GM23338 (cell line): ENCODE data around the gene PRKCH. TPM values are rescaled to one million over a fixed set of nuclear protein-coding genes. Genes with fewer than 3 reads are reported as not detected.

Source experiments
- ATAC-seq: fragments of 200-7000 bp; cut with Tn5 transposase; 3 replicates; pipeline ENCODE4 v1.9.1; 2020
- DNase-seq: peaks from one replicate; pipeline ENCODE4 v3.0.0-alpha.2; 2015; ENCODE audit warnings: low spot score
- H2AFZ ChIP-seq: fragments of 200-600 bp; sonication (generic); 2 replicates; pipeline ENCODE4 v1.8.0; 2016; ENCODE audit warnings: antibody characterized with exemption, mild to moderate bottlenecking, moderate library complexity
- H3F3A ChIP-seq: fragments of 200-600 bp; sonication (generic); replicated peaks from 2 replicates; pipeline ENCODE4 v1.8.0; 2017; ENCODE audit warnings: antibody characterized with exemption, mixed run types, low read depth
- H3K27ac ChIP-seq: fragments of 200-600 bp; sonication (generic); 2 replicates; pipeline ENCODE4 v1.6.1; 2016; ENCODE audit warnings: low read depth
- H3K27me3 ChIP-seq: fragments of 200-600 bp; sonication (generic); 2 replicates; pipeline ENCODE4 v1.8.0; 2016; ENCODE audit warnings: mild to moderate bottlenecking, mixed run types, moderate library complexity; ENCODE audit not compliant: insufficient read depth
- H3K36me3 ChIP-seq: fragments of 200-600 bp; sonication (generic); 2 replicates; pipeline ENCODE4 v1.8.0; 2016; ENCODE audit warnings: mild to moderate bottlenecking; ENCODE audit not compliant: insufficient read depth
- H3K4me1 ChIP-seq: fragments of 200-600 bp; sonication (generic); 2 replicates; pipeline ENCODE4 v1.8.0; 2016; ENCODE audit warnings: mild to moderate bottlenecking, moderate library complexity; ENCODE audit not compliant: insufficient read depth
- H3K4me2 ChIP-seq: fragments of 200-600 bp; sonication (generic); 2 replicates; pipeline ENCODE4 v1.7.1; 2017; ENCODE audit warnings: mixed run types
- H3K4me3 ChIP-seq: fragments of 200-600 bp; sonication (generic); 2 replicates; pipeline ENCODE4 v1.6.1; 2016; ENCODE audit warnings: mixed run types
- H3K79me2 ChIP-seq: fragments of 200-600 bp; sonication (generic); replicated peaks from 2 replicates; pipeline ENCODE4 v1.8.0; 2017; ENCODE audit warnings: mild to moderate bottlenecking; ENCODE audit not compliant: insufficient read depth
- H3K9me2 ChIP-seq: fragments of 200-600 bp; sonication (generic); 2 replicates; pipeline ENCODE4 v1.8.0; 2017; ENCODE audit not compliant: insufficient read depth
- H4K20me1 ChIP-seq: fragments of 200-600 bp; sonication (generic); replicated peaks from 2 replicates; pipeline ENCODE4 v1.8.0; 2017; ENCODE audit warnings: mild to moderate bottlenecking; ENCODE audit not compliant: insufficient read depth
- H3K27ac Mint-ChIP-seq: 2 replicates; pipeline ENCODE4 v1.8.0; 2020; ENCODE audit warnings: inconsistent platforms, mild to moderate bottlenecking, moderate library complexity, mixed read lengths
- H3K27me3 Mint-ChIP-seq: 3 replicates; pipeline ENCODE4 v1.8.0; 2022; ENCODE audit warnings: low read depth, mild to moderate bottlenecking, moderate library complexity, mixed read lengths, inconsistent platforms; ENCODE audit not compliant: insufficient read depth, poor library complexity
- H3K36me3 Mint-ChIP-seq: 3 replicates; pipeline ENCODE4 v1.8.0; 2021; ENCODE audit warnings: low read depth, mild to moderate bottlenecking, inconsistent platforms, moderate library complexity, mixed read lengths
- H3K4me1 Mint-ChIP-seq: 3 replicates; pipeline ENCODE4 v1.8.0; 2020; ENCODE audit warnings: mild to moderate bottlenecking, inconsistent platforms, mixed read lengths
- H3K4me3 Mint-ChIP-seq: 3 replicates; pipeline ENCODE4 v1.8.0; 2021; ENCODE audit warnings: moderate library complexity, mild to moderate bottlenecking, inconsistent platforms, mixed read lengths
- H3K9me3 Mint-ChIP-seq: 3 replicates; pipeline ENCODE4 v1.8.0; 2020; ENCODE audit warnings: moderate library complexity, mild to moderate bottlenecking, inconsistent platforms, mixed read lengths
- EZH2 ChIP-seq: fragments of 200-600 bp; sonication (generic); IDR thresholded peaks from one replicate; pipeline ENCODE4 v1.8.0; 2017; ENCODE audit warnings: antibody characterized with exemption, mild to moderate bottlenecking, low read depth; ENCODE audit not compliant: unreplicated experiment
- EZH2phosphoT487 ChIP-seq: fragments of 200-600 bp; sonication (generic); IDR thresholded peaks from one replicate; pipeline ENCODE4 v1.8.1; 2018; ENCODE audit warnings: antibody characterized with exemption; ENCODE audit not compliant: unreplicated experiment
- JUNB ChIP-seq: IDR thresholded peaks from one replicate; pipeline ENCODE4 v1.6.1; 2016; ENCODE audit warnings: antibody characterized with exemption; ENCODE audit not compliant: unreplicated experiment
- NANOG ChIP-seq: IDR thresholded peaks from 2 replicates; pipeline ENCODE4 v1.6.1; 2016; ENCODE audit warnings: antibody characterized with exemption, borderline replicate concordance
- STAT1 ChIP-seq: IDR thresholded peaks from one replicate; pipeline ENCODE4 v1.6.1; 2016; ENCODE audit warnings: antibody characterized with exemption; ENCODE audit not compliant: unreplicated experiment
- ZNF114 ChIP-seq: fragments of 250-450 bp; sonication (Bioruptor Pico); IDR thresholded peaks from 2 replicates; pipeline ENCODE4 v1.5.0; 2020; ENCODE audit warnings: mild to moderate bottlenecking, moderate library complexity
- ZNF331 ChIP-seq: fragments of 250-450 bp; sonication (Bioruptor Pico); IDR thresholded peaks from 2 replicates; pipeline ENCODE4 v1.5.0; 2020; ENCODE audit warnings: low read depth, mild to moderate bottlenecking, moderate library complexity
- polyA plus RNA-seq: library from polyadenylated mRNA; unstranded; fragments of >200 nt; fragmentation: Nextera tagmentation; extraction: Ambion mirVana; gene quantifications from 2 replicates; pipeline ENCODE4 v1.2.1, GENCODE V29; 2016
- total RNA-seq: library from RNA; depleted of rRNA; stranded (reverse); fragments of >200 nt; shearing (Covaris generic); gene quantifications from 2 replicates; pipeline ENCODE4 v1.2.3, GENCODE V29; 2014
- TF ChIP-seq, protein P1 (sequence below): IDR thresholded peaks from one replicate; pipeline ENCODE4 v1.6.1; 2018; ENCODE audit warnings: antibody characterized with exemption; ENCODE audit not compliant: unreplicated experiment
- TF ChIP-seq, protein P2 (sequence below): IDR thresholded peaks from 2 replicates; pipeline ENCODE4 v1.6.1; 2016; ENCODE audit warnings: antibody characterized with exemption
- TF ChIP-seq, protein P3 (sequence below), 2 experiments: fragments of 200-600 bp in 1 of 2; sonication (generic) in 1 of 2; conservative IDR thresholded peaks; 2 replicates each; pipeline versions ENCODE4 v1.5.1 to v1.6.1; 2016 to 2017; ENCODE audit warnings: antibody characterized with exemption in 2 of 2, low read depth in 2 of 2, mild to moderate bottlenecking in 2 of 2, moderate library complexity in 1 of 2
- TF ChIP-seq, protein P4 (sequence below): fragments of 250-450 bp; sonication (Bioruptor Pico); IDR thresholded peaks from 2 replicates; pipeline ENCODE4 v1.5.0; 2020; ENCODE audit warnings: mild to moderate bottlenecking, moderate library complexity

Gene PRKCH
- total and polyA plus RNA-seq, 2 experiments from 2014 or later = 5.4 to 10.1 TPM

DNA sequence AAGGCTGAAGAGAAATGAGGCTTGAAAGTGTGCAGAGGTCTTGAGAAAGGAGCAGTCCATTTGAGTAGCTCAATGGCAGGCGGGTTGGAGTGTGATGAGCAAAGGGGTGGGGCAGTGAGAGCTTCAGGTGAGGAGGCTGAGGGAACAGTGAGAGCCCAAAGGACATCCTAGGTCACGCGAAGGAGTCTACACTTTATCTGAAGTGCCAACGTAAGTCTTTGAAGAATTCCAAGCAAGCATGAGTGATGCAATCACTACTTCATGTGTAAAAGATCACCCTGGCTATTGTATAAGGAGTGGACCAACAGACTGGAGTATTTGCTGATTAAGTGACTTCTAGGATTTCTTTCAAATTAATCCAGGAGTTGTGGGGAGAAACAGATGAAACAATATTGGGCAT, 214.1 kb downstream of the PRKCH start (continued):
- TF ChIP-seq, protein P1, sequence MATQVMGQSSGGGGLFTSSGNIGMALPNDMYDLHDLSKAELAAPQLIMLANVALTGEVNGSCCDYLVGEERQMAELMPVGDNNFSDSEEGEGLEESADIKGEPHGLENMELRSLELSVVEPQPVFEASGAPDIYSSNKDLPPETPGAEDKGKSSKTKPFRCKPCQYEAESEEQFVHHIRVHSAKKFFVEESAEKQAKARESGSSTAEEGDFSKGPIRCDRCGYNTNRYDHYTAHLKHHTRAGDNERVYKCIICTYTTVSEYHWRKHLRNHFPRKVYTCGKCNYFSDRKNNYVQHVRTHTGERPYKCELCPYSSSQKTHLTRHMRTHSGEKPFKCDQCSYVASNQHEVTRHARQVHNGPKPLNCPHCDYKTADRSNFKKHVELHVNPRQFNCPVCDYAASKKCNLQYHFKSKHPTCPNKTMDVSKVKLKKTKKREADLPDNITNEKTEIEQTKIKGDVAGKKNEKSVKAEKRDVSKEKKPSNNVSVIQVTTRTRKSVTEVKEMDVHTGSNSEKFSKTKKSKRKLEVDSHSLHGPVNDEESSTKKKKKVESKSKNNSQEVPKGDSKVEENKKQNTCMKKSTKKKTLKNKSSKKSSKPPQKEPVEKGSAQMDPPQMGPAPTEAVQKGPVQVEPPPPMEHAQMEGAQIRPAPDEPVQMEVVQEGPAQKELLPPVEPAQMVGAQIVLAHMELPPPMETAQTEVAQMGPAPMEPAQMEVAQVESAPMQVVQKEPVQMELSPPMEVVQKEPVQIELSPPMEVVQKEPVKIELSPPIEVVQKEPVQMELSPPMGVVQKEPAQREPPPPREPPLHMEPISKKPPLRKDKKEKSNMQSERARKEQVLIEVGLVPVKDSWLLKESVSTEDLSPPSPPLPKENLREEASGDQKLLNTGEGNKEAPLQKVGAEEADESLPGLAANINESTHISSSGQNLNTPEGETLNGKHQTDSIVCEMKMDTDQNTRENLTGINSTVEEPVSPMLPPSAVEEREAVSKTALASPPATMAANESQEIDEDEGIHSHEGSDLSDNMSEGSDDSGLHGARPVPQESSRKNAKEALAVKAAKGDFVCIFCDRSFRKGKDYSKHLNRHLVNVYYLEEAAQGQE = no peak

DNA sequence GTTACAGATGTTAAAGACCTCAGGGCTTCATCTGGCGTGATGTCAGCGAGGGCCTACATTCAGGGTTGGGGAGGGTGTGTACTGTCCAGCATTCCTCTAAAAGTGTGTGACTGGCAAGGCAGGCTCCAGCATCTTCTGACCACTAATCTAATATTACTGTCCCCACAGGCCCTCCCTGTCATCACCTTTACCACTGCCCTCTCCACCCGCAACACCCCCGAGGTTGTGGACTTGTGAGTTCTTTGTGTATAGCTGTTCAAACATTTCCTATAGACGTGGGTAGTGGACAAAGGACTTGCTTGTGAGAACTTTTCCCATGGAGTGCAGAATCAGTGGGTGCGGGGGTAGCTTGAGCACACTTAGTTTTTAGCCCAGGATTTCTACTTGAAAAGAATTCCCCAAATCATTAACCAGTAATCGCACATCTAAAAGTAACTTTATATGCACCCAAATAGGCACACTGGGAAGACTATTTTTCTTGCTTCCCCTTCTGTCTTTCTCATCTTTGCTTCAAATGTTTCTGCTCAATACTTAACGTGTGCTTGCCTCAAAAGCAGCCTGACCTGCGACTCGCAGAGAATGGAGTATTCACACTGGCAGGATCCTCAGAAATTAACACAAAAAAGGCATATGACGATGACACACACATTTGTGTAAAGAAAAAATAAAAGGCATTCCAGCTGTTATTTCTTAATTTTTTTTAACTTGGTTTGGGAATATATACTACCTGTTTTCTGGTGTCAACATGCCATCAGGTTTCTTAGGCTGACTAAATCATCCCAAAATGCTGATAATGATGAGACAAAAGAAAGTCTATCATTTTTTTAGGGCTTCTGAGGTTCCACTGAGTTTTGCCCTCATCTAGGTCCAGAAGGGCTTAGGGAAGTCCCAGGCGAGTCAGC, 215.5 kb downstream of the PRKCH start:
- H3K9me3 Mint-ChIP-seq = no peaks in the 10 kb centered on the region
- Histone ChIP-seq H4K20me1 (no peaks in the 10 kb centered on the region), H3K36me3 (no peaks in the 10 kb centered on the region), H3K27me3 (no peaks in the 10 kb centered on the region), H2AFZ (no peak overlapping the region), H3K79me2 (no peaks in the 10 kb centered on the region), H3K9me2 (no peaks in the 10 kb centered on the region), H3F3A (no peaks in the 10 kb centered on the region), H3K4me1 (peaks cover 18% of the 10 kb centered on the region), H3K4me3 (no peak overlapping the region), H3K27ac (peak overlapping the region; percentile 64), H3K4me2 (peak overlapping the region; percentile 11; the same call in 1 of the 2 replicates)
- H3K27ac Mint-ChIP-seq = peak overlapping the region; percentile 98
- ATAC-seq = no peak
- H3K4me3 Mint-ChIP-seq = no peak overlapping the region
- H3K4me1 Mint-ChIP-seq = peaks cover 29% of the 10 kb centered on the region
- peaks cover 4% of the 10 kb centered on the region for H3K27me3 Mint-ChIP-seq
- no peaks in the 10 kb centered on the region; the same call in 2 of the 3 replicates for H3K36me3 Mint-ChIP-seq
- DNase-seq = no peak
- TF ChIP-seq, protein P2, sequence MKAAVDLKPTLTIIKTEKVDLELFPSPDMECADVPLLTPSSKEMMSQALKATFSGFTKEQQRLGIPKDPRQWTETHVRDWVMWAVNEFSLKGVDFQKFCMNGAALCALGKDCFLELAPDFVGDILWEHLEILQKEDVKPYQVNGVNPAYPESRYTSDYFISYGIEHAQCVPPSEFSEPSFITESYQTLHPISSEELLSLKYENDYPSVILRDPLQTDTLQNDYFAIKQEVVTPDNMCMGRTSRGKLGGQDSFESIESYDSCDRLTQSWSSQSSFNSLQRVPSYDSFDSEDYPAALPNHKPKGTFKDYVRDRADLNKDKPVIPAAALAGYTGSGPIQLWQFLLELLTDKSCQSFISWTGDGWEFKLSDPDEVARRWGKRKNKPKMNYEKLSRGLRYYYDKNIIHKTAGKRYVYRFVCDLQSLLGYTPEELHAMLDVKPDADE = no peak
- no peak for TF ChIP-seq STAT1
- no peak for TF ChIP-seq EZH2phosphoT487
- no peak for TF ChIP-seq ZNF114 (CRISPR knock-in tag)
- no peak for TF ChIP-seq ZNF331 (CRISPR knock-in tag)
- TF ChIP-seq JUNB = no peak
- TF ChIP-seq, protein P3, sequence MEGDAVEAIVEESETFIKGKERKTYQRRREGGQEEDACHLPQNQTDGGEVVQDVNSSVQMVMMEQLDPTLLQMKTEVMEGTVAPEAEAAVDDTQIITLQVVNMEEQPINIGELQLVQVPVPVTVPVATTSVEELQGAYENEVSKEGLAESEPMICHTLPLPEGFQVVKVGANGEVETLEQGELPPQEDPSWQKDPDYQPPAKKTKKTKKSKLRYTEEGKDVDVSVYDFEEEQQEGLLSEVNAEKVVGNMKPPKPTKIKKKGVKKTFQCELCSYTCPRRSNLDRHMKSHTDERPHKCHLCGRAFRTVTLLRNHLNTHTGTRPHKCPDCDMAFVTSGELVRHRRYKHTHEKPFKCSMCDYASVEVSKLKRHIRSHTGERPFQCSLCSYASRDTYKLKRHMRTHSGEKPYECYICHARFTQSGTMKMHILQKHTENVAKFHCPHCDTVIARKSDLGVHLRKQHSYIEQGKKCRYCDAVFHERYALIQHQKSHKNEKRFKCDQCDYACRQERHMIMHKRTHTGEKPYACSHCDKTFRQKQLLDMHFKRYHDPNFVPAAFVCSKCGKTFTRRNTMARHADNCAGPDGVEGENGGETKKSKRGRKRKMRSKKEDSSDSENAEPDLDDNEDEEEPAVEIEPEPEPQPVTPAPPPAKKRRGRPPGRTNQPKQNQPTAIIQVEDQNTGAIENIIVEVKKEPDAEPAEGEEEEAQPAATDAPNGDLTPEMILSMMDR (conservative IDR thresholded peaks at IDR 0.05; ENCODE audit: low read depth in 2 of 2) = no peak
- TF ChIP-seq, protein P4, sequence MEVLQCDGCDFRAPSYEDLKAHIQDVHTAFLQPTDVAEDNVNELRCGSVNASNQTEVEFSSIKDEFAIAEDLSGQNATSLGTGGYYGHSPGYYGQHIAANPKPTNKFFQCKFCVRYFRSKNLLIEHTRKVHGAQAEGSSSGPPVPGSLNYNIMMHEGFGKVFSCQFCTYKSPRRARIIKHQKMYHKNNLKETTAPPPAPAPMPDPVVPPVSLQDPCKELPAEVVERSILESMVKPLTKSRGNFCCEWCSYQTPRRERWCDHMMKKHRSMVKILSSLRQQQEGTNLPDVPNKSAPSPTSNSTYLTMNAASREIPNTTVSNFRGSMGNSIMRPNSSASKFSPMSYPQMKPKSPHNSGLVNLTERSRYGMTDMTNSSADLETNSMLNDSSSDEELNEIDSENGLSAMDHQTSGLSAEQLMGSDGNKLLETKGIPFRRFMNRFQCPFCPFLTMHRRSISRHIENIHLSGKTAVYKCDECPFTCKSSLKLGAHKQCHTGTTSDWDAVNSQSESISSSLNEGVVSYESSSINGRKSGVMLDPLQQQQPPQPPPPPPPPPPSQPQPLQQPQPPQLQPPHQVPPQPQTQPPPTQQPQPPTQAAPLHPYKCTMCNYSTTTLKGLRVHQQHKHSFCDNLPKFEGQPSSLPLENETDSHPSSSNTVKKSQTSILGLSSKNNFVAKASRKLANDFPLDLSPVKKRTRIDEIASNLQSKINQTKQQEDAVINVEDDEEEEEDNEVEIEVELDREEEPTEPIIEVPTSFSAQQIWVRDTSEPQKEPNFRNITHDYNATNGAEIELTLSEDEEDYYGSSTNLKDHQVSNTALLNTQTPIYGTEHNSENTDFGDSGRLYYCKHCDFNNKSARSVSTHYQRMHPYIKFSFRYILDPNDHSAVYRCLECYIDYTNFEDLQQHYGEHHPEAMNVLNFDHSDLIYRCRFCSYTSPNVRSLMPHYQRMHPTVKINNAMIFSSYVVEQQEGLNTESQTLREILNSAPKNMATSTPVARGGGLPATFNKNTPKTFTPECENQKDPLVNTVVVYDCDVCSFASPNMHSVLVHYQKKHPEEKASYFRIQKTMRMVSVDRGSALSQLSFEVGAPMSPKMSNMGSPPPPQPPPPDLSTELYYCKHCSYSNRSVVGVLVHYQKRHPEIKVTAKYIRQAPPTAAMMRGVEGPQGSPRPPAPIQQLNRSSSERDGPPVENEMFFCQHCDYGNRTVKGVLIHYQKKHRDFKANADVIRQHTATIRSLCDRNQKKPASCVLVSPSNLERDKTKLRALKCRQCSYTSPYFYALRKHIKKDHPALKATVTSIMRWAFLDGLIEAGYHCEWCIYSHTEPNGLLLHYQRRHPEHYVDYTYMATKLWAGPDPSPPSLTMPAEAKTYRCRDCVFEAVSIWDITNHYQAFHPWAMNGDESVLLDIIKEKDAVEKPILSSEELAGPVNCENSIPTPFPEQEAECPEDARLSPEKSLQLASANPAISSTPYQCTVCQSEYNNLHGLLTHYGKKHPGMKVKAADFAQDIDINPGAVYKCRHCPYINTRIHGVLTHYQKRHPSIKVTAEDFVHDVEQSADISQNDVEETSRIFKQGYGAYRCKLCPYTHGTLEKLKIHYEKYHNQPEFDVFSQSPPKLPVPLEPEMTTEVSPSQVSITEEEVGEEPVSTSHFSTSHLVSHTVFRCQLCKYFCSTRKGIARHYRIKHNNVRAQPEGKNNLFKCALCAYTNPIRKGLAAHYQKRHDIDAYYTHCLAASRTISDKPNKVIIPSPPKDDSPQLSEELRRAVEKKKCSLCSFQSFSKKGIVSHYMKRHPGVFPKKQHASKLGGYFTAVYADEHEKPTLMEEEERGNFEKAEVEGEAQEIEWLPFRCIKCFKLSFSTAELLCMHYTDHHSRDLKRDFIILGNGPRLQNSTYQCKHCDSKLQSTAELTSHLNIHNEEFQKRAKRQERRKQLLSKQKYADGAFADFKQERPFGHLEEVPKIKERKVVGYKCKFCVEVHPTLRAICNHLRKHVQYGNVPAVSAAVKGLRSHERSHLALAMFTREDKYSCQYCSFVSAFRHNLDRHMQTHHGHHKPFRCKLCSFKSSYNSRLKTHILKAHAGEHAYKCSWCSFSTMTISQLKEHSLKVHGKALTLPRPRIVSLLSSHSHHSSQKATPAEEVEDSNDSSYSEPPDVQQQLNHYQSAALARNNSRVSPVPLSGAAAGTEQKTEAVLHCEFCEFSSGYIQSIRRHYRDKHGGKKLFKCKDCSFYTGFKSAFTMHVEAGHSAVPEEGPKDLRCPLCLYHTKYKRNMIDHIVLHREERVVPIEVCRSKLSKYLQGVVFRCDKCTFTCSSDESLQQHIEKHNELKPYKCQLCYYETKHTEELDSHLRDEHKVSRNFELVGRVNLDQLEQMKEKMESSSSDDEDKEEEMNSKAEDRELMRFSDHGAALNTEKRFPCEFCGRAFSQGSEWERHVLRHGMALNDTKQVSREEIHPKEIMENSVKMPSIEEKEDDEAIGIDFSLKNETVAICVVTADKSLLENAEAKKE = no peak
- no peak for TF ChIP-seq EZH2
- no peak for TF ChIP-seq NANOG
